T-helper 2 cell treated with Interferon-gamma antibody and Interleukin-4, amounts not matched to agents 5 μg/mL and 100 μg/mL, for 36 hours (primary cell): ENCODE data around the gene MOXD1.
"Not testable (repeated sequence)": the region's sequence is repeated elsewhere in the genome, so short reads cannot be mapped to it uniquely, and the experiment has no call there.

Experiments used
- DNase-seq: peaks from one replicate; pipeline ENCODE4 v3.0.0; 2021; ENCODE audit warnings: low spot score
- H3K27ac Mint-ChIP-seq: one replicate; pipeline ENCODE4 v1.8.0; 2021; ENCODE audit warnings: mild to moderate bottlenecking, mixed read lengths
- H3K27me3 Mint-ChIP-seq: one replicate; pipeline ENCODE4 v1.8.0; 2021; ENCODE audit warnings: low read depth, mixed read lengths
- H3K36me3 Mint-ChIP-seq: one replicate; pipeline ENCODE4 v1.8.0; 2021; ENCODE audit warnings: low read depth, mixed read lengths
- H3K4me1 Mint-ChIP-seq: one replicate; pipeline ENCODE4 v1.8.0; 2021; ENCODE audit warnings: low read depth, mixed read lengths
- H3K4me3 Mint-ChIP-seq: one replicate; pipeline ENCODE4 v1.8.0; 2022; ENCODE audit warnings: mild to moderate bottlenecking, moderate library complexity, mixed read lengths
- H3K9me3 Mint-ChIP-seq: one replicate; pipeline ENCODE4 v1.8.0; 2021; ENCODE audit warnings: mixed read lengths

MOXD1 gene

GRCh38 chr6:132354517-132355167 lies 46.6 kb downstream of the MOXD1 start:
- H3K9me3 Mint-ChIP-seq, result peaks cover 3% of the 10 kb centered on the region
- H3K4me3 Mint-ChIP-seq, result no peak overlapping the region
- peaks cover 6% of the 10 kb centered on the region for H3K27me3 Mint-ChIP-seq
- no peak for DNase-seq
- peaks cover 10% of the 10 kb centered on the region for H3K4me1 Mint-ChIP-seq
- H3K27ac Mint-ChIP-seq, result no peak overlapping the region
- no peaks in the 10 kb centered on the region for H3K36me3 Mint-ChIP-seq

- peaks cover 10% of the 10 kb centered on the region for H3K4me1 Mint-ChIP-seq
- H3K9me3 Mint-ChIP-seq, H3K36me3 Mint-ChIP-seq, H3K27me3 Mint-ChIP-seq, DNase-seq, H3K4me3 Mint-ChIP-seq, H3K27ac Mint-ChIP-seq: not testable (repeated sequence)
Observed at GRCh38 chr6:132351986-132352385, 49.3 kb downstream of the MOXD1 start.

DNA sequence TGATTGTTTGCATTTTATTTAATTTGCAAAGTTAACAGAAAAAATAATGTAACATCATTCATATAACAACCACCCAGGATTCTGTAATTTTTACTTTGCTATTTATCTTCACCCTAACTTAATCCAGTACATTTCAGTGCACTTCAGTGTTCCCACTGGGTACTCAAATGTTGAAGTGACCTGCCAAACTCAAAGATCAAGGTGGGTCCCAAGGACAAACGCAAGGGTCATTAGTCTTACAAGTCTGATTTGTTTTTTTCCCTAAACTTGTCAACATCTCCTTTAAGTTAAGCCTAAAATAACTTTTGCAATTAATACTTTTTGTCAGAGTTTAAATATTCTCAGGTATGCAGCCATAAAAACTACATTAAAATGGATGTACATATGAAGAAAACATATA lies 53.0 kb downstream of the MOXD1 start:
- Mint-ChIP-seq H3K27ac (no peak overlapping the region), H3K27me3 (peaks cover 8% of the 10 kb centered on the region), H3K4me3 (no peak overlapping the region), H3K36me3 (no peaks in the 10 kb centered on the region), H3K4me1 (peaks cover 3% of the 10 kb centered on the region), H3K9me3 (peaks cover 7% of the 10 kb centered on the region)
- DNase-seq, result no peak

GRCh38 chr6:132344811-132345210 lies 56.5 kb downstream of the MOXD1 start:
- Mint-ChIP-seq H3K9me3 (peaks cover 13% of the 10 kb centered on the region), H3K4me3 (no peak overlapping the region), H3K4me1 (no peaks in the 10 kb centered on the region), H3K36me3 (no peaks in the 10 kb centered on the region), H3K27me3 (peaks cover 3% of the 10 kb centered on the region), H3K27ac (no peak overlapping the region)
- DNase-seq, result no peak

- Mint-ChIP-seq H3K4me3 (no peak overlapping the region), H3K27ac (no peak overlapping the region), H3K36me3 (no peaks in the 10 kb centered on the region), H3K9me3 (peaks cover 13% of the 10 kb centered on the region), H3K4me1 (no peaks in the 10 kb centered on the region), H3K27me3 (peaks cover 2% of the 10 kb centered on the region)
- DNase-seq, result no peak
Observed at GRCh38 chr6:132341646-132342045, 59.6 kb downstream of the MOXD1 start.

DNA sequence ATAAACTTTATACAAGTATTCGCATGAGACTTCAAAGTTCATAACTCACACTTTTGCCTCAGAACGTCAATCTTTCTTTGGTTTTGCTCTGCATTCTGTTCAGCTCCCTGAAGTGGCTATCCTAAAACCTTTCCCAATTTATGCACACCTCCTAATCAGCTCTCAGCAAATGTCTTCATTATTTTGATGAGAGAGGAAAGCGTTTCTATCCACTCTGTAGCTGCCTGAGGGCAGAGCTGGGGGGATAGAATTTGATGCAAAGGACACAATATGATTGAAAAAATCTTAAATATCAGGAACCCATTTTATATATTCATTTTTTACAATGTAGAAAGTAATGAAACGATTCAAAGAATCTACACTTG lies 66.8 kb downstream of the MOXD1 start:
- no peaks in the 10 kb centered on the region for H3K4me1 Mint-ChIP-seq
- H3K27me3 Mint-ChIP-seq, result peaks cover 3% of the 10 kb centered on the region
- no peaks in the 10 kb centered on the region for H3K36me3 Mint-ChIP-seq
- DNase-seq, result no peak
- no peak overlapping the region for H3K4me3 Mint-ChIP-seq
- no peaks in the 10 kb centered on the region for H3K9me3 Mint-ChIP-seq
- H3K27ac Mint-ChIP-seq, result no peak overlapping the region

GRCh38 chr6:132333639-132334520 lies 67.4 kb downstream of the MOXD1 start:
- Mint-ChIP-seq H3K9me3 (no peaks in the 10 kb centered on the region), H3K36me3 (no peaks in the 10 kb centered on the region), H3K27me3 (peaks cover 3% of the 10 kb centered on the region), H3K4me1 (no peaks in the 10 kb centered on the region), H3K27ac (no peak overlapping the region), H3K4me3 (no peak overlapping the region)
- no peak for DNase-seq

DNA sequence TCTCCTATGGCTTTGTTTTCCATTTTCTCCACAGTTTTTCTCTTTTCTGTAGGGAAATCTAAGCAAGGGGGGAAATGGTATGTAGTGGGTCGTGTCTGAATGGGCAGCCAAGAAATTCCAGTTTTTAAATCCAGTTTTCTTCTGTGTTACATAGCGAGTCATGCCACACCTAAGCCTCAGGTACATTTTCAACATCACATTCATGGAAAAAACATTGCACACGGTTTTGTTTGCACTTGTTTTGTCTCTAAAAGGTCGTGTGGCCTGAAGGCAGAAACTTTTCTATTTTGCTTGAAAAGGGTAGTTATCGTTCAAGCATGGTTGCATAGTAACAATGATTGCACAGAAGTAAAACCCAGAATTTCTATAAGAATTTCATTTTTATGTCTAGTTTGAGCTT lies 70.5 kb downstream of the MOXD1 start:
- H3K4me3 Mint-ChIP-seq, result no peak overlapping the region
- no peaks in the 10 kb centered on the region for H3K9me3 Mint-ChIP-seq
- H3K27ac Mint-ChIP-seq, result no peak overlapping the region
- H3K36me3 Mint-ChIP-seq, result no peaks in the 10 kb centered on the region
- peaks cover 3% of the 10 kb centered on the region for H3K27me3 Mint-ChIP-seq
- no peaks in the 10 kb centered on the region for H3K4me1 Mint-ChIP-seq
- no peak for DNase-seq

DNA sequence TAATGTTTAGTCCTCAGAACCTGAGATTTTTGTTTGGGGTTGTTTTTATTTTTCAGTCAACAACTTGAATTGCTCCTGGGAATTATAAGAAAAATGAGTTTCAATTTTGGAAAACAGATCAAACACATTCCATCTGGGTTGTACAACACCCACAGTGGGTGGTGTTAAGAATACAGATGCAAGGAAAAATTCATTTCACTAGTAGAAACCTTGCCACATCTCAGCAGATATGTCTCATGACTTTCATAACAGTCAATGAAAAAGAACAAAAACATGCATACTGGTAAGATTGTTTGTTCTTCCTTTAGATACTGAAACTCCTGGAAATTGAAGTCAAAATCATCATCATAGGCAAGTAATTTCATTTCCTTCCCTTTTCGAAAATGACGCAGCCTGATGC lies 78.9 kb downstream of the MOXD1 start:
- Mint-ChIP-seq H3K4me1 (no peaks in the 10 kb centered on the region), H3K27ac (no peak overlapping the region), H3K9me3 (no peaks in the 10 kb centered on the region), H3K27me3 (peaks cover 3% of the 10 kb centered on the region), H3K36me3 (no peaks in the 10 kb centered on the region), H3K4me3 (no peak overlapping the region)
- no peak for DNase-seq

- Mint-ChIP-seq H3K4me1 (no peaks in the 10 kb centered on the region), H3K27ac (no peak overlapping the region), H3K4me3 (no peak overlapping the region), H3K36me3 (no peaks in the 10 kb centered on the region), H3K27me3 (peaks cover 3% of the 10 kb centered on the region), H3K9me3 (peaks cover 5% of the 10 kb centered on the region)
- no peak for DNase-seq
Observed at GRCh38 chr6:132320007-132320406, 81.3 kb downstream of the MOXD1 start.

GRCh38 chr6:132316970-132317369 lies 84.3 kb downstream of the MOXD1 start:
- Mint-ChIP-seq H3K4me1 (no peaks in the 10 kb centered on the region), H3K36me3 (no peaks in the 10 kb centered on the region), H3K4me3 (no peak overlapping the region), H3K27me3 (no peaks in the 10 kb centered on the region), H3K27ac (no peak overlapping the region), H3K9me3 (peaks cover 5% of the 10 kb centered on the region)
- no peak for DNase-seq

- no peak for DNase-seq
- Mint-ChIP-seq H3K4me1 (no peaks in the 10 kb centered on the region), H3K36me3 (no peaks in the 10 kb centered on the region), H3K4me3 (no peak overlapping the region), H3K27me3 (no peaks in the 10 kb centered on the region), H3K27ac (no peak overlapping the region), H3K9me3 (peaks cover 5% of the 10 kb centered on the region)
Observed at GRCh38 chr6:132314432-132314831, 86.8 kb downstream of the MOXD1 start.

DNA sequence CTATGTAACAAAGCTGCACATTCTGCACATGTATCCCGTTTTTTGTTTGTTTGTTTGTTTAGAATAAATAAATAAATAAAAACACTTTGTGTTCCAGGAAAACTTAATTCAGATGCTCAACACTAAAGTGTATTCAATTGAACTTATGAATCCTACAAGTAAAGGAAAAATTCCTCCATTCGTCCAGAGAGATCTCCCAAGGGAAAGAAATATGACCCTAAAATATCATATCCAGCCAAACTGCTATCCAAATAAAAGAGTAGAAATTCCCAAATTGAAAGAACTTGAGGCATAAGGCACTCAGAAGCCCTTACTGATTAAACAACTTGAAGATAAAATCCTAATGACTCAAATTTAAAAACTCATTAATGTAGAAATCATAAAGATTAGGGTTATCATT lies 90.4 kb downstream of the MOXD1 start:
- H3K9me3 Mint-ChIP-seq, result no peaks in the 10 kb centered on the region
- no peak overlapping the region for H3K4me3 Mint-ChIP-seq
- no peak overlapping the region for H3K27ac Mint-ChIP-seq
- no peak for DNase-seq
- H3K27me3 Mint-ChIP-seq, result peaks cover 3% of the 10 kb centered on the region
- H3K4me1 Mint-ChIP-seq, result no peaks in the 10 kb centered on the region
- H3K36me3 Mint-ChIP-seq, result no peaks in the 10 kb centered on the region

GRCh38 chr6:132310151-132310550 lies 91.1 kb downstream of the MOXD1 start:
- not testable (repeated sequence) for H3K4me3 Mint-ChIP-seq, H3K4me1 Mint-ChIP-seq, H3K27ac Mint-ChIP-seq, H3K27me3 Mint-ChIP-seq, DNase-seq, H3K36me3 Mint-ChIP-seq, H3K9me3 Mint-ChIP-seq
